ENCODE results near the gene LRRFIP1.
"Not testable (repeated sequence)": the region's sequence is repeated elsewhere in the genome, so short reads cannot be mapped to it uniquely, and the experiment has no call there.

The LRRFIP1 gene

DNA sequence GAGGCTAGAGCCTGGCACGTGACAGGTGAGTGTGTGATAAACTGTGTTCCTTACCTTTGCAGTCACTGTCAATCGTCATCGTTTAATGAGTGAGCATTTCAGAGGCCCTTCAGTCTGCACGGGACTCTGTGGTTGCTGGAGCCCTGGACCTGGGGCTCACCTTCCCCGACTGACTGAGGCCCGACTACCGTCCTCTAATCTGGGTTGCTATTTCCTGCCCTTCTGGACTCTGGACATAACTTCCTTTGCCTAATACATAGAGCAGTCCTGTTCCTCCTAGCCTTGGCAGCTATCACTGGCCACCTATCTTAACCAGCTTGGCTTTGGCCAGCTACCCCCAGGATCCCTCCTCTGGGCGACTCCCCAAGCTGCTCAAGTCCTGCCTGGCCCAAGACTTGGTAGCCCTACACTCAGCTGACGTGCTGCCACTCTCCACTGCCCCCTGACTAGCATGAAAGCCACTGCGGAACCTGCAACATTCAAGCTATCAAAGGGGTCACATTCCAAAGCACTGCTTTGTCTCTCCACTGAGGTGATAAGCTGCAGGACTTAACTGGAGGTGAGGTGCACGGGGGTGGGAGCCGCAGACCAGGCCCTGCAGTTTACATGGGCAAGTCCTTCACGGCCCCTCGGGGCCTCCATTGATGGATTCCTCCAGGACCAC is 25.8 kb upstream of the LRRFIP1 start:
- in situ Hi-C loops (cut with HindIII; ENCODE audit: low pct_unique_long_range_greater_than_20kb, low sequenced_read_pairs) = no loop called here
- no peak for TF ChIP-seq JUND (IDR thresholded peaks at IDR 0.05; ENCODE audit: low read depth)
- DNase-seq (ENCODE audit: low read depth in 1 of 2, low spot score in 1 of 2) = no peak

GRCh38 chr2:237602409-237602808 is 25.0 kb upstream of the LRRFIP1 start:
- in situ Hi-C loops (cut with HindIII; ENCODE audit: low pct_unique_long_range_greater_than_20kb, low sequenced_read_pairs) = no loop called here
- no peak for TF ChIP-seq JUND (IDR thresholded peaks at IDR 0.05; ENCODE audit: low read depth)
- no peak for DNase-seq (ENCODE audit: low read depth in 1 of 2, low spot score in 1 of 2)

- in situ Hi-C loops (cut with HindIII; ENCODE audit: low pct_unique_long_range_greater_than_20kb, low sequenced_read_pairs) = no loop called here
- TF ChIP-seq JUND (IDR thresholded peaks at IDR 0.05; ENCODE audit: low read depth) = no peak
- no peak for DNase-seq (ENCODE audit: low read depth in 1 of 2, low spot score in 1 of 2)
Observed at GRCh38 chr2:237603049-237603717, 24.2 kb upstream of the LRRFIP1 start.

GRCh38 chr2:237603718-237604362 is 23.5 kb upstream of the LRRFIP1 start:
- in situ Hi-C loops (cut with HindIII; ENCODE audit: low pct_unique_long_range_greater_than_20kb, low sequenced_read_pairs) = no loop called here
- no peak for TF ChIP-seq JUND (IDR thresholded peaks at IDR 0.05; ENCODE audit: low read depth)
- DNase-seq (ENCODE audit: low read depth in 1 of 2, low spot score in 1 of 2) = no peak

DNA sequence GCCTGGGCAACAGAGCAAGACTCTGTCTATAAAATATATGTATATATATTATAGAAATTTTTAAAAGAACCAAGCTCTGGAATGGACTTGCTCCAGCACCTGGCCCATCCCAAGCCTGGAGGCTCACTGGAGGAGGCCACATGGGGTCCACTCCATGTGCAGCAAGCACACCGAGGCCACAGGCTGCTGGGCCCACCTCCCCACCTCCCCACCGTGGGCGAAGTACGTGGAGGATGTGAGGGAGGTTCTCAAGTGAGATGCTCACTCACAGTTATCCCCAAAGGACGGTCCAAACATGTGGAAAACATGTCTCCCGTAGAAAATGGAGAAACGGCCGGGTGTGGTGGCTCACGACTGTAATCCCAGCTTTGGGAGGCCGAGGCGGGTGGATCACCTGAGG is 23.0 kb upstream of the LRRFIP1 start:
- in situ Hi-C loops (cut with HindIII; ENCODE audit: low pct_unique_long_range_greater_than_20kb, low sequenced_read_pairs) = no loop called here
- no peak for DNase-seq (ENCODE audit: low read depth in 1 of 2, low spot score in 1 of 2)
- TF ChIP-seq JUND (IDR thresholded peaks at IDR 0.05; ENCODE audit: low read depth) = no peak

DNA sequence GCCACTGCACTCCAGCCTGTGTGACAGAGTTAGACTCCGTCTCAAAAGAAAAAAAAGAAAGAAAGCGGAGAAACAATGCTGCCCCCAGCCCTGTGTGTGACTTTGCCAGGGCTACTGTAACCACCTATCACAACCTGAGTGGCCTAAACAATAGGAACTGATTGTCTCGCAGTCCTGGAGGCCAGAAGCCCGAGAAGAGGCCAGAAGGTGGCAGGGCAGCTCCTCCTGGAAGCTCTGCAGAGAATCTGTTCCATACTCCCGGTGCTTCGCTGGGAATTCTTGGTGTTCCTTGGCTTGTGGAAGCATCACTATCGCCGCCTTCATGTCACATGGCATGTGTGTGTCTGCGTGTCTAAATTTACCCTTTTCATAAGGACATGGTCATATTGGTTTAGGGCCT is 22.4 kb upstream of the LRRFIP1 start:
- peak in 1 of 2 experiments; percentile 77 for DNase-seq (ENCODE audit: low read depth in 1 of 2, low spot score in 1 of 2)
- no peak for TF ChIP-seq JUND (IDR thresholded peaks at IDR 0.05; ENCODE audit: low read depth)
- in situ Hi-C loops (cut with HindIII; ENCODE audit: low pct_unique_long_range_greater_than_20kb, low sequenced_read_pairs) = no loop called here

GRCh38 chr2:237606522-237606921 is 20.9 kb upstream of the LRRFIP1 start:
- in situ Hi-C loops (cut with HindIII; ENCODE audit: low pct_unique_long_range_greater_than_20kb, low sequenced_read_pairs) = not testable (repeated sequence)

GRCh38 chr2:237612527-237613357 is 14.6 kb upstream of the LRRFIP1 start:
- TF ChIP-seq JUND (IDR thresholded peaks at IDR 0.05; ENCODE audit: low read depth) = no peak
- in situ Hi-C loops (cut with HindIII; ENCODE audit: low pct_unique_long_range_greater_than_20kb, low sequenced_read_pairs) = no loop called here
- no peak for DNase-seq (ENCODE audit: low read depth in 1 of 2, low spot score in 1 of 2)

More at GRCh38 chr2:237606522-237606921, 20.9 kb upstream of the LRRFIP1 start:
- not testable (repeated sequence) for DNase-seq (ENCODE audit: low read depth in 1 of 2, low spot score in 1 of 2)

- no peak for TF ChIP-seq JUND (IDR thresholded peaks at IDR 0.05; ENCODE audit: low read depth)
- in situ Hi-C loops (cut with HindIII; ENCODE audit: low pct_unique_long_range_greater_than_20kb, low sequenced_read_pairs) = no loop called here
- no peak for DNase-seq (ENCODE audit: low read depth in 1 of 2, low spot score in 1 of 2)
Observed at GRCh38 chr2:237613679-237614078, 13.7 kb upstream of the LRRFIP1 start.

GRCh38 chr2:237614151-237614720 is 13.2 kb upstream of the LRRFIP1 start:
- TF ChIP-seq JUND (IDR thresholded peaks at IDR 0.05; ENCODE audit: low read depth) = no peak
- DNase-seq (ENCODE audit: low read depth in 1 of 2, low spot score in 1 of 2) = no peak
- in situ Hi-C loops (cut with HindIII; ENCODE audit: low pct_unique_long_range_greater_than_20kb, low sequenced_read_pairs) = no loop called here

DNA sequence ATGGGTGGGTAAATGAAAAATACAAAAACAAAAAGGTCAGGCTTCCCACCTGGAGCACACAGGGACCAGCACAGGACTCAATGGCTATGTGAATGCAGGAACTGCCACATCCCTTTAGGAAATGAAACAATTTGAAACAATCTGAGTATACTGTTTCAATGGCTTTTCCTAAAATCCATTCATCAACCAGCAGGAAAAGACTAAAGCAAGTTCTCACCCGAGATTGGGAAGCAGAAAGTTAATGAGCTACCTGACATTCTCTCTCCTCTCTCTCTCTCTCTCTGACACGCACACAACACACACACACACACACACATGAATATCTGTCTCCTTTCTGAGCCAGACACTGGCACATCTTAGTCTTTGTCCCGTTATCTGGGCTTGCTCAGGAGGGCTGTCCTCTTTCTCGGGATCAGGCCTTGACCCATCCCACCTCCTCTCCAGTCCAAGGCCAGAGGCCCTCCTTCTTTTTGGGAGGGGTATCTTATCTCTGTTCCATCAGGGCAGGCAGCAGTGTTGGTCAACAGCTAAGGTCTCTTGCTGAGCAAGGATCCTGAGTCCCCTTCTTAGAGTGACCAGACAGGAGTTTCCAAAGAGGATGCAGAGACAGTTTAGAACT is 11.6 kb upstream of the LRRFIP1 start:
- no peak for TF ChIP-seq JUND (IDR thresholded peaks at IDR 0.05; ENCODE audit: low read depth)
- no peak for DNase-seq (ENCODE audit: low read depth in 1 of 2, low spot score in 1 of 2)
- in situ Hi-C loops (cut with HindIII; ENCODE audit: low pct_unique_long_range_greater_than_20kb, low sequenced_read_pairs) = no loop called here

- no peak for DNase-seq (ENCODE audit: low read depth in 1 of 2, low spot score in 1 of 2)
- TF ChIP-seq JUND (IDR thresholded peaks at IDR 0.05; ENCODE audit: low read depth) = no peak
- in situ Hi-C loops (cut with HindIII; ENCODE audit: low pct_unique_long_range_greater_than_20kb, low sequenced_read_pairs) = no loop called here
Observed at GRCh38 chr2:237616373-237616733, 11.0 kb upstream of the LRRFIP1 start.

Data from T47D (cell line).